GM19193 (cell line): ENCODE measurements around the gene PGM2L1.

Experiments
- POLR2A ChIP-seq: IDR thresholded peaks from 4 replicates; pipeline ENCODE4 v1.6.1; 2011; ENCODE audit not compliant: insufficient read depth, insufficient read length; ENCODE audit errors: extremely low read depth

PGM2L1 gene

DNA sequence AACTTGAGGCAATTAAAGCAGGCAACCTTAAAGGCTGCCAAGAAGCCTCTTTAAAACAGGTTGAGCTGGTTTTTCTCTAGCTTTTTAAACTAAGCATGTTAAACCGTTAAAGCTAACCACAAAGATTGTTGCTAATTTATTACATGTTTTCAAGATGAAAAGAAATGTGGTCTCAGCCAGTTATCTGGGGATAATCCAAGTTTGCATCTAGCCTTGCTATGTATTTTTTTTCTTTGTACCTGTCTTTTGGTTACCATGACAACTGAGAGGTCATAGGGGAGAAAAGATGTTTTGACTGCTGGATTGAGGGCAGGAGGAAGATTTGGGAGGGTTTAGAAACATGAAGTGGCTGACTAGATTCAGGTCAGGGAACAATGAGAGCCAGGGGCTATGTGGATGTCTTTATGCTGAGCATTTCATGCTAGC lies 19.2 kb upstream of the PGM2L1 start:
- no peak for TF ChIP-seq POLR2A

GRCh38 chr11:74412733-74413359 lies 14.6 kb upstream of the PGM2L1 start:
- no peak for TF ChIP-seq POLR2A

DNA sequence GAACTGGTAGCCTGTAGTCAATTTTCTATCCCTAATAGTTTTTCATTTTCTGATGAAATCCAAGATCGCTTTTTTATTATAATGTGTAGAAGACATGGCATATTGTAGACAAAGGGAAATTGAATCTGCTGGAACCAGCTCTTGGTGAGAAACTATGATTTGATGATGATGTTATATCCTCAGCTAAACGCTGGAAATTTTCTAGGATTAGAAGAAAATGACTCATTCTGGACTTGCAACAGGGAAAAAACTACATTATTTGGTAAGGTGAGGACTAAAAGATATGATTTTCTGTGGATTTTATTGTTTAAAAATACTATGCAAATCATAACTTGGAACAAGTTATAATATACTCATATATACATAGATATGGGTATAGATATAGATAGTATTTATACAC lies 14.1 kb upstream of the PGM2L1 start:
- no peak for TF ChIP-seq POLR2A

- TF ChIP-seq POLR2A, result no peak
These were observed 11.4 kb upstream of the PGM2L1 start for GRCh38 chr11:74409633-74410032.

- TF ChIP-seq POLR2A, result no peak
These were observed 5.5 kb upstream of the PGM2L1 start for GRCh38 chr11:74403607-74404321.

DNA sequence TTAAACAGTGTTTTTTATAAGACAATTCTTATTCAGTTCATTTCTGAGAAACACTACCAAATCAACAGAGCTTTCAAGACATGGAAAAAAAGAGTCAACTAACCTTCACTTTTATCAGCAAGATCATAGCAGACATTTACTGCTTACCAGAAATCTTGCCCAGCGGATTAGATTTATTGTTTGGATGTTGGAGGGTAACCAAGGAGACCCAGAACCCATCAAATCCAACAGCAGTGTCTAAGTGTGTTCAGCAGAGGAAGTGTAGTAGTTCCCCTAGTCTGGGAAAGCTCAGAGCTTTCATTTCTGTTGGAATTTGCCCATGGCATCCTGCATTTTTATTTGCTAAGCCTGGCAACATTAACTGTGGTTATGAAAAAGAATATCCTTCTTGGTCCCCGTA lies 2.4 kb upstream of the PGM2L1 start:
- TF ChIP-seq POLR2A, result no peak

DNA sequence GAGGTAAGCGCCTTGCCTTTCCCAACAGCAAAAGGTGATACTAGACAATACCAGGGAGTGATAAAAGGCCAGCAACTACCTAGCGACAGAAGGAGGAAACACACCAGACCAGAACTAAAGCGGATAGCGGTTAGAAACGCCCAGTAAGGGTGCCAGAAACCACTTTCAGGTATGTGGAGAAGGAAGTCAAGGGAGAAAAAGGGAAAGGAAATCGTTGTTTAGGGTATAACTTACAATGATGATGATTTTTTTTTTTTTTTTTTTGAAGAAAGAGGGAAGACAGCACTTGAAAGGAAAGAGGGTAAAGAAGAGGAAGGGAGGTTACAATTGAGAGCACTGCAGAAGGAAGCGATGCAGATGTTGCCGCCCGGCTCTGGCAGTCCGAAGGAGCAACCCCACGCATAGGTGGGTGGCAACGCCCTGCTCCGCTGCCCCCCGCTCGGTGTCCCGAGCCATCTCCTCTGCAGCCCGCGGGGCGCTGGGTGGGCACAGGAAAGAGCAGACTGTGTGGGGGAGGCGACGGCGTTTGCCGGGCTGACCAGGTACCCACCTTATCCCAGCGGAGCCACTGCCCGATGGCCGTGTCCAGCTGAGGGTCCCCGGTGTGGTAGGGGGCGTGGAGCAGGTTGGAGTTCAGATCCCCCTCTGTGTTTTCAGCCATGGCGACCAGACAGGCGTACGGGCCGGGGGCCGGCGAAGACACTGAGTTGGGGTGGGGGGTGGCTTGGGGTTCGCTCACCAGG lies 561 bp downstream of the PGM2L1 start:
- TF ChIP-seq POLR2A, result no peak

DNA sequence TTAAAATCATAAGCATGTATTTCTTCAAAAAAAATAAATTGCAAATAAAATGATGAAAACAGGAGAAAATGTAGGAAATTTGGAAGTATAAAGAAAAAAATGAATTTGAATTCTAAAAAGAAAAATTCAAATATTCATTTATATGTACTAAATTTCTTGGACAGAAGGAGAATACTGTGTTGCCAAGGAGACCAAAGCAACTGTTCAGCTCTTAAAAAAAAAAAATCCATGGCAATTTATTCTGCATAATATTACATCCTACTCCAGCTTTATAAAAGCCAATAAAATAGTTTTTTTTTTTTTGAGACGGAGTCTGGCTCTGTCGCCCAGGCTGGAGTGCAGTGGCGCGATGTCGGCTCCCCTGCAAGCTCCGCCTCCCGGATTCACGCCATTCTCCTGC lies 6.0 kb downstream of the PGM2L1 start:
- no peak for TF ChIP-seq POLR2A

DNA sequence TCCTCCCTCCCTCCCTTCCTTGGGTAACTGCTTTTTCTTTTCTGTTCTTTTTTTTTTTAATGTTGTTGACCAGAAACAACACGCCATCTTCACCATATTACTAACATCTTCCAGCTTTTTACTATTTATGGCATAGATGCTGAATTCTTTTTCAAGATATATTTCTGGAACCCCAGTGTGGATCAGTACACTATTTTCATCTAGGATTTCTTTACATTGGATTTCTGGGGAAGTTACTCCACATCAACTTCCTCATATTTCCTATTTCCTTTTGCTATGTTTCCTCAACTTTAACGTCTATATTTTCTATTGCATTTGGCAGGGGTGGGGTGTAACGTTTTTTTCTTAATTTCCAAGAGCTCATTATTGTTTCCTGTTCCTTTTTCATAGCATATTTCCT lies 7.0 kb downstream of the PGM2L1 start:
- no peak for TF ChIP-seq POLR2A

- no peak for TF ChIP-seq POLR2A
These were observed 7.5 kb downstream of the PGM2L1 start for GRCh38 chr11:74390697-74391096.

GRCh38 chr11:74388678-74389327 lies 9.4 kb downstream of the PGM2L1 start:
- no peak for TF ChIP-seq POLR2A

DNA sequence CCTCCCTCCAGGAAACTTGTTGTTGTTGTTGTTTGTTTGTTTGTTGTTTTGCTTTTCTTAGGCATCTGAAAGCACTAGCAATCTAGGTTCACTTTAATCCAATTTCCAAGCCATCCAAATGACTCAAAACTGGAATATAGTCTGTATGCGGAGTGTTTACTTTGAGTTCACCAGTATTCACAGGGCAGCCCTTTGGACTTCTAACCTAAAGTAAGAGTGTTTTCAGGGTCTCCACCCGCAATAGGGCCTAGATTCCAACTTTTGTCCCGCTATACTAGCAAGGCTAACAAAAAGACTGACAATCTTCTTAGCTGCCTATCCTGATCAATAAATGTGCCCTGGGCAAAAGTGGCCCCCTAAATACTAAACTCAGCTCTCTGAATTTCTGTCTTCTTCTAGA lies 13.6 kb downstream of the PGM2L1 start:
- no peak for TF ChIP-seq POLR2A

- no peak for TF ChIP-seq POLR2A
These were observed 17.3 kb downstream of the PGM2L1 start for GRCh38 chr11:74380746-74381439.

- TF ChIP-seq POLR2A, result no peak
These were observed 20.5 kb downstream of the PGM2L1 start for GRCh38 chr11:74377689-74378088.

DNA sequence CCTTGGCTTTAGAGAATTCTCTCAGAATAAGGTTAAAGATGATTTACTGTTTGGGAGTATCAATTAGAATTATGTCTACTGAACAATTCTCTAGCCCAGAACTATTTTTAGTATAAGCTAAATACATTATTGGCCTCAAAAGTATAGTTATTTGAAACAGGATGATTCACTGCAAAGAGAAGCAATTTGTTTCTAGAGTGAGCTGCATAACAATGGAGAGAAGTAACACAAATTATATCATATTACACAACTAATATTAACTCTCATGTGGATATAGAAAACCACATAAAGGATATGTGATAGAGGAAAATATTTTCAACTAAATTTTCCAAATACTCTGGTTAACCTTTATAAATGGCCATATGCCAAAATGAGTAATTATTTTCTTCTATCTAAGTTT lies 24.9 kb downstream of the PGM2L1 start:
- no peak for TF ChIP-seq POLR2A

DNA sequence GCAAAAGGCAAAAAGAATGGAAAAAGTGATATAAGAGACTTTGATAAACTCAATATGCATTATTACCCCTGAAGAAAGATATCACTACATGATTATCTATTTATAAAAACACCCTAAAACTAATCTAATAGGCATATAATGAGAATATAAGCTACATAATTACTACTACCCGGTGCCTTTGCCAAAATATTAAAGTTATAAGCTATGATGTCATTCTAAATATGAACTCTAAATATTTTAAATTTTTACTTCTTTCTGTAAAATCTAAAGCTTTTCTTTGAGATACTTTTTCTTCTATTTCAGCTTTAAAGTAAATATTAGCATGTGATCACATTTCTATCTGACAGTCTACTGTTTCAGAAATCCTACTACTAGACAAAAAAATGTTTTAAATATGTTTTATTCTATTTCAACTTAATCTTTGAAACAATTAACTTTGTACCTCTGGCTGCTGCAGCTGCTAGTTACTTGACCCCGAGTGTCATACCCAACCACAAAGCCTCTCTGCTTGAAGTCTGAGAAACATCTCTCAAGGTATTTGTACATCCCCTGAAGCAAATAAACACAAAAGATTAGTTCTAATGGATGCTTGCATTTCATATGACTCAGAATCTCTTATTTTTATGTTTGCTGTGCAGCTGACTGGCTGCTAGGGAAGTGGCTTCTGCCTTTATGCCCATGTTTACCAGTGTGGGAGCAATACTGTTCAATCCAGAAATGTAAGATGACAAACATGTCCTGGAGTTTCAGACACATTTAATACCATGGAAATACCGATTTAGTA lies 26.8 kb downstream of the PGM2L1 start:
- TF ChIP-seq POLR2A, result no peak
